ENCODE results near the gene HMGCR. TPM values are rescaled to one million over a fixed set of nuclear protein-coding genes. Genes with fewer than 3 reads are reported as not detected.

Gene HMGCR
- total RNA-seq, 1 experiment from 2014 or later = 178 TPM

DNA sequence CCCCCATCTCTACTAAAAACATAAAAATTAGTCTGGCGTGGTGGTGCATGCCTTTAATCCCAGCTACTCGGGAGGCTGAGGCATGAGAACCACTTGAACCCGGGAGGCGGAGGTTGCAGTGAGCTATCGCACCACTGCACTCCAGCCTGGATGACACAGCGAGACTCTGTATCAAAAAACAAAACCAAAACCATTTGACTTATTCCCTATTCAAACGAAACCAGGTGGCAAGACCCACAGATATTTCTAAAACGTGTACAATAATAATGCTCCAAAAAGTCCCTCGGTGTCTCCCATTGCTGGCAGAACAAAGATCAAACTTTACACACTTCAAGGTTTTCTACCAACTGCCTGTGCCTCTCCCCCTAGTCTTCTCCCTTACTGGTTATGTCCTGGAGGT is 29.8 kb downstream of the HMGCR start:
- H3K9me3 ChIP-seq (ENCODE audit: control insufficient read depth, low read depth, low read length) = no peaks in the 10 kb centered on the region
- H4K5ac ChIP-seq (ENCODE audit: insufficient read length, low read depth, low read length) = no peak overlapping the region
- H2BK20ac ChIP-seq (ENCODE audit: low read depth, low read length, poor library complexity, severe bottlenecking) = no peak overlapping the region
- DNase-seq = no peak
- no peaks in the 10 kb centered on the region for H3K27me3 ChIP-seq (ENCODE audit: insufficient read depth, low read length)
- no peak overlapping the region for H2AK5ac ChIP-seq (ENCODE audit: insufficient read length, low read length)
- no peaks in the 10 kb centered on the region; the same call in 1 of the 2 replicates for H3K27me3 Mint-ChIP-seq (ENCODE audit: low read depth)
- H4K20me1 ChIP-seq (ENCODE audit: control insufficient read depth, insufficient read depth, insufficient read length) = no peaks in the 10 kb centered on the region
- no peaks in the 10 kb centered on the region for H3K9me3 Mint-ChIP-seq
- H3K18ac ChIP-seq (ENCODE audit: insufficient read length, low read depth, low read length) = no peak overlapping the region
- no peak overlapping the region for H3K4me2 ChIP-seq (ENCODE audit: insufficient read depth, insufficient read length, low read length)
- H4K91ac ChIP-seq (ENCODE audit: insufficient read length, low read depth, low read length) = no peak overlapping the region
- H2BK120ac ChIP-seq (ENCODE audit: low read depth, low read length, poor library complexity, severe bottlenecking) = no peak overlapping the region
- TF ChIP-seq CTCF (conservative IDR thresholded peaks at IDR 0.05) = no peak
- H2BK5ac ChIP-seq (ENCODE audit: insufficient read length, low read length) = no peak overlapping the region
- no peak overlapping the region for H3K4ac ChIP-seq (ENCODE audit: low read depth, low read length)
- no peak overlapping the region for H3K14ac ChIP-seq (ENCODE audit: insufficient read depth, low read length)
- H3K36me3 Mint-ChIP-seq (ENCODE audit: insufficient read depth in 1 of 3, low read depth in 3 of 3) = peaks cover 0 to 13% (median 6%) of the 10 kb centered on the region in 3 experiments; a peak in 4 of 7 replicates
- H3K79me2 ChIP-seq (ENCODE audit: insufficient read depth, low read length) = no peaks in the 10 kb centered on the region
- no peak overlapping the region for H3K27ac ChIP-seq (ENCODE audit: insufficient read length, low read depth, low read length)
- H3T11ph ChIP-seq (ENCODE audit: low read length) = no peak overlapping the region
- H3K23ac ChIP-seq (ENCODE audit: insufficient read length, low read depth, low read length) = no peak overlapping the region
- no peak overlapping the region for H4K8ac ChIP-seq (replicated peaks; ENCODE audit: insufficient read length, low read depth, low read length)
- no peak overlapping the region for H2BK12ac ChIP-seq (ENCODE audit: insufficient read length, low read depth, low read length)
- WGBS (ENCODE audit: extremely low coverage, insufficient read length, low lambda C conversion rate) = no CpG with 5 or more reads among the region's 9 CpGs
- H2BK15ac ChIP-seq (ENCODE audit: low read depth, low read length) = no peak overlapping the region
- H3K79me1 ChIP-seq (ENCODE audit: insufficient read depth, low read depth, low read length, poor library complexity, severe bottlenecking) = no peaks in the 10 kb centered on the region
- no peak overlapping the region for H3K56ac ChIP-seq (ENCODE audit: insufficient read length, low read depth, low read length)
- no peaks in the 10 kb centered on the region for H3K4me1 ChIP-seq (ENCODE audit: insufficient read depth, low read length)
- H3K4me1 Mint-ChIP-seq = peaks cover 27 to 28% of the 10 kb centered on the region in 2 experiments
- H3K27ac Mint-ChIP-seq = no peak overlapping the region; a peak in 1 of 7 replicates
- no peak overlapping the region for H2AFZ ChIP-seq (ENCODE audit: low read length)
- H3K9ac ChIP-seq (ENCODE audit: extremely low read depth, insufficient read length, low read length) = no peak overlapping the region
- H3K23me2 ChIP-seq (ENCODE audit: insufficient read length, low read depth, low read length, poor library complexity, severe bottlenecking) = no peaks in the 10 kb centered on the region
- H3K4me3 Mint-ChIP-seq = no peak overlapping the region
